Fibroblast of the aortic adventitia (primary cell): Measurements from ENCODE around the gene TAF1C. TPM values are rescaled to one million over a fixed set of nuclear protein-coding genes. Genes with fewer than 3 reads are reported as not detected.

Experiments
- DNase-seq: peaks from one replicate; pipeline ENCODE4 v3.0.0-alpha.2; 2010; ENCODE audit warnings: low read depth
- H3K4me3 ChIP-seq: 2 replicates; pipeline ENCODE4 v1.5.1; 2011; ENCODE audit warnings: low read depth, mild to moderate bottlenecking, control low read depth, low read length, moderate library complexity
- total RNA-seq: library from RNA; depleted of rRNA; stranded (reverse); fragments of >200 nt; gene quantifications from 2 replicates; pipeline ENCODE4 v1.2.3, GENCODE V29; 2012; ENCODE audit warnings: low replicate concordance
- TF ChIP-seq, protein P1 (sequence below): IDR thresholded peaks from 2 replicates; pipeline ENCODE4 v1.5.1; 2011; ENCODE audit warnings: mild to moderate bottlenecking, low read length, control low read depth, inconsistent platforms; ENCODE audit not compliant: insufficient read depth

The TAF1C gene
- total RNA-seq, 1 donor, result 19.4 TPM

DNA sequence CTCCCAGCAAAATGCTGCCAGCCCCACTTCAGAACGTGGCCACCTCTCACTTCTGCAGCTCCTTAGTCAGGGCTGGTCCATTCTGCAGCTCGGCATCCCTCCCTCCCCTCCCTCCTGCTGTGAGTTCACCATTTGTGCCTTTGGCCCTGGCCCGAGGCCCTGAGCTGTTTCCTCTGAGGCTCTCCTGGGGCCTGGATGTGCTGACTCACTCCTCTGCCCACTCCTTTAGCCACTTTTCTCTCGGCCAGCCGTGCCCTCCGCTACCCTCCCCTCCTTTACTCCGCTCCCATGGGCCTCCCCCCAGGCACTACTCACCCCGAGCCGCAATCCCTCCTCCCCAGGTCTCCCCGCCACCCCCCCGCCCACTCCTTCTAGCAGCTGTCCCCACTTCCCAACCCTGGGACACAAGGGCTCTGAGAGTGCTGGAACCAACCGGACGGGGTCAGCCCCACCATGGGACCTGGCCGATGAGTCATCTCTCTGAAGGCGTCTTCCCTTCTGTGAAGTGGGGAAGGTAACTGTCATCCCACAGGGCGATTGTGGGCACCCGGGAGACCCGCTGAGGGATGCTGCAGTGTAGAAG, 41.5 kb upstream of the TAF1C start:
- TF ChIP-seq, protein P1, sequence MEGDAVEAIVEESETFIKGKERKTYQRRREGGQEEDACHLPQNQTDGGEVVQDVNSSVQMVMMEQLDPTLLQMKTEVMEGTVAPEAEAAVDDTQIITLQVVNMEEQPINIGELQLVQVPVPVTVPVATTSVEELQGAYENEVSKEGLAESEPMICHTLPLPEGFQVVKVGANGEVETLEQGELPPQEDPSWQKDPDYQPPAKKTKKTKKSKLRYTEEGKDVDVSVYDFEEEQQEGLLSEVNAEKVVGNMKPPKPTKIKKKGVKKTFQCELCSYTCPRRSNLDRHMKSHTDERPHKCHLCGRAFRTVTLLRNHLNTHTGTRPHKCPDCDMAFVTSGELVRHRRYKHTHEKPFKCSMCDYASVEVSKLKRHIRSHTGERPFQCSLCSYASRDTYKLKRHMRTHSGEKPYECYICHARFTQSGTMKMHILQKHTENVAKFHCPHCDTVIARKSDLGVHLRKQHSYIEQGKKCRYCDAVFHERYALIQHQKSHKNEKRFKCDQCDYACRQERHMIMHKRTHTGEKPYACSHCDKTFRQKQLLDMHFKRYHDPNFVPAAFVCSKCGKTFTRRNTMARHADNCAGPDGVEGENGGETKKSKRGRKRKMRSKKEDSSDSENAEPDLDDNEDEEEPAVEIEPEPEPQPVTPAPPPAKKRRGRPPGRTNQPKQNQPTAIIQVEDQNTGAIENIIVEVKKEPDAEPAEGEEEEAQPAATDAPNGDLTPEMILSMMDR, result no peak
- no peak overlapping the region for H3K4me3 ChIP-seq

DNA sequence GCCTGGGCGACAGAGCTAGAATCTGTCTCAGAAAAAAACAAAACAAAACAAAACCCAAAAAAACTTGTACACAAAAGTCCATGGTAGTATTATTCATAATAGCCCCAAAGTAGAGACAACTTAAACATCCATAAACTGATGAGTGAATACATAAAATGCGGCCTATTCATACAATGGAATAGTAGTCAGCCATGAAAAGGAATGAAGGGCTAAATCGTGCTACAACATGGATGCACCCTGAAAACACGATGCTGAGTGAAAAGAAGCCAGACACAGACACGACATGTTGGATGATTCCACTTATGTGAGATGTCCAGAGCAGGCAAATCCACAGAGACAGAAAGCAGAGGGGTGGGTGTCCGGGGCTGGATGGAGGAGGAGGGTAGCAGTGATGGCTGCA, 40.7 kb upstream of the TAF1C start:
- no peak overlapping the region for H3K4me3 ChIP-seq
- TF ChIP-seq, protein P1, result no peak
- no peak for DNase-seq

More for the DNA sequence above, 41.5 kb upstream of the TAF1C start:
- peak; percentile 90 for DNase-seq

DNA sequence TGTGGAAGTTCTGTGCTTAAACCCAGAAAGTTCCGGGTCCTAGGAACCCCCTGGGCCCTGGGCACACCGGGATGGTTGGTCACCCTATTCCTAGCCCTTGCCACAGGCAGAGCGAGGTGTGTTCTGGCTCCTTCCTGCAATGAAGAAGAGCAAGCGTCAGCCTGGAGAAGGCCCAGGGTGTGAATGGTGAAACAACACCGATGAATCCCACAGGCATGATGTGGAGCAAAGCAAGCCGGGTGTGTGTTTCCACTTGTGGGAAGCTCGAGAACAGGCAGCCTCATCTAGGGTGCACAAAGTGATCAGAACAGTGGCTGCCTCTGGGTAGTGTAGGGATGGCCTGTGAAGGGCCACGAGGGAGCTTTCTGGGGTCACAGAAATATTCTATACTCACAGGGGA, 39.2 kb upstream of the TAF1C start:
- peak; percentile 37 for DNase-seq
- TF ChIP-seq, protein P1, result no peak
- H3K4me3 ChIP-seq, result no peak overlapping the region

DNA sequence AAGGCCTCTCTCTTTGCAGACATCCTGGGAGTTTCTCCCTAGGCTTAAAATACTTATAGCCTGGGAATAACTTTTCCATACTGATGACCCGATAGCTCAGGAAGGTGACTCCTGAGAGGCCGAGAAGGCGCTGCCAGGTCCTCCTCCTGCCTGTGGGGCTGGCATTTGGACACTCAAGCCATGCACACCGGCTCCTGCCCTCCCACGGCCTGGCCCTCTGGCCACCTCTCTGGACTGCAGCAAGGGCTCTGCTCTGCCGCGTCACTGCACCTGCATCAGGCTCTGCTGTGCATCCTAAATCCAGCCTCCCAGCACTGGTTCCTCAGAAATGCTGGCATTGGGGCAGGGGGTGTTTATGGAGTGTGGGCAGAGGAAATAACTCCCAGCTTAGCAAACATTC, 38.7 kb upstream of the TAF1C start:
- no peak overlapping the region for H3K4me3 ChIP-seq
- TF ChIP-seq, protein P1, result no peak
- no peak for DNase-seq

DNA sequence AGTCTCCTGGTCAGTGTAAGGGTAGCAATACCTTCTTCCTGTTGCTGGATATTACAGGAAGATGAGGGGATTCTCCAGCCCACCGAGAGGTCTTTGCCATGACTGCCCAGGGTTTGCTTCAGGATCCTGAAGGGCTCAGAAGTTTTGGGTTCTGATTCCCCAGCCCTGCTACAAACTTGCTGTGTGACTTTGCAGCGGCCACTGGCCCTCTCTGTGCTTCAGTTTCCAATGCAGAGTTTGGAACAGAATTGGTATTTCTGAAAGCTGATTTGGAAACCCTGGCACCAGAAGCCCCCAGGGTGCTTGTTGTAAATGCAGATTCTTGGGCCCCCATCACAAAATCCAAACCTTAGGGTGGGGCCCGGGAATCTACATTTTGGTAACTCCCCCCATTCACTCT, 38.3 kb upstream of the TAF1C start:
- no peak for DNase-seq
- H3K4me3 ChIP-seq, result no peak overlapping the region
- TF ChIP-seq, protein P1, result no peak

DNA sequence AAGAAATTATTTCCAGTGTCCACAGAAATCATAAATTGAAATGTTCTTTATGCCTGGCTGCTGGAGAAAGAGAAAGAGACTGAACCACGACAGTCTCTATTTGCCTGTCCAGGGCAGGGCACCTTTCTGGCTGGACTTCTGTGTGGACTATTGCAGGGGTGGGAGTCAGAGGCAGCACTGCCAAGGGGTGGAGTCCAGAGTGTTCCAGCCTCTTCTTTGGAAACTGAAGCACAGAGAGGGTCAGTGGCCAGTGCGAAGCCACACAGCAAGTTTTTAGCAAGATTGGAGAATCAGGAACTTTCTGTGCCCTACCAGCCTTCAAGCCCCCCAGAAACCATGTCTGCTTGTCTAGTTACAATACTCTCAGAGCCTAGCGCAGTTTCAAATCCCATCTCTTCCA, 37.7 kb upstream of the TAF1C start:
- no peak for DNase-seq
- TF ChIP-seq, protein P1, result no peak
- H3K4me3 ChIP-seq, result no peak overlapping the region

DNA sequence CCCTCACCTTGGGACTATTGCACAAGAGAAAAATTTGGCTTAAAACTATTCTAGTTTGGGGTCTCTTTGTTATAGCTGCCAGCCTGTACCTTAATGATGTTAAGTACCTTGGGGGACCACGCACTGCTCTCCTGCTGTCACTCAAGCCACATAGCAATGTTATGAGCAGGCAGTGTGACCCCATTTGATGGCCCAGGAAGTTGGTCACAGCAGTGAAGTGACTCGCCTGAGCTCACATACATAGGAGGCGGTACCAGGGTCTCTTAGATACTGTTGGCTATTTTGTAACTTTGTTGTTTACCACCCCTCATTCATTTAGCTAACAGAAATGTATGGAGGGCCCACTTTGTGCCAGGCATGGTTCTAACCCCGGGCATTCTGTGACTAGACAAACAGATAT, 36.6 kb upstream of the TAF1C start:
- TF ChIP-seq, protein P1, result no peak
- no peak for DNase-seq
- no peak overlapping the region for H3K4me3 ChIP-seq
